ENCODE data around the gene PFN1.

Gene PFN1
- 511 to 1,013 (median 719) reads per million in 17 experiments for total RNA-seq

GRCh38 chr17:4948166-4948930 lies at the start of gene PFN1:
TSS of gene PFN1 (minus strand) at chr17:4948530. CDS start at chr17:4948394, 136 bp downstream.
- peak; percentile 92 to 98 (median 96) for DNase-seq

- DNase-seq: peak; percentile 93 to 97 (median 95)
These were observed 49.1 kb upstream of the PFN1 start, which contains the start of the genes INCA1 and KIF1C for GRCh38 chr17:4997302-4998026. TSS of gene INCA1 (minus strand) at chr17:4997522. CDS start at chr17:4994437, 3,085 bp downstream. TSS of gene KIF1C (plus strand) at chr17:4997950. CDS start at chr17:5000247, 2,297 bp downstream.

GRCh38 chr17:4994081-4994595 lies 45.8 kb upstream of the PFN1 start:
- no peak for DNase-seq

GRCh38 chr17:4987767-4988567 lies 39.6 kb upstream of the PFN1 start:
- peak in 3 of 4 experiments; percentile 38 to 42 (median 38) for DNase-seq

- DNase-seq: peak; percentile 78 to 94 (median 86)
These were observed 38.8 kb upstream of the PFN1 start, which contains the start of gene CAMTA2 for GRCh38 chr17:4986951-4987766. TSS of gene CAMTA2 (minus strand) at chr17:4987675. CDS start at chr17:4986222, 1,453 bp downstream.

GRCh38 chr17:4986403-4986802 lies 38.1 kb upstream of the PFN1 start:
- DNase-seq: peak in 3 of 4 experiments; percentile 29 to 41 (median 39)

- peak in 2 of 4 experiments; percentile 40 to 44 for DNase-seq
These were observed 34.0 kb upstream of the PFN1 start for GRCh38 chr17:4982305-4982704.

- DNase-seq: peak; percentile 34 to 61 (median 50)
These were observed 32.4 kb upstream of the PFN1 start for GRCh38 chr17:4980644-4981216.

GRCh38 chr17:4978726-4979125 lies 30.4 kb upstream of the PFN1 start:
- peak; percentile 58 to 84 (median 78) for DNase-seq

GRCh38 chr17:4974115-4974670 lies 25.9 kb upstream of the PFN1 start:
- peak in 1 of 4 experiments; percentile 12 for DNase-seq

GRCh38 chr17:4973256-4974114 lies 25.2 kb upstream of the PFN1 start:
- DNase-seq: peak; percentile 26 to 64 (median 59)

- DNase-seq: no peak
These were observed 24.4 kb upstream of the PFN1 start for GRCh38 chr17:4972752-4973151.

- DNase-seq: no peak
These were observed 24.0 kb upstream of the PFN1 start for GRCh38 chr17:4972322-4972721.

GRCh38 chr17:4971826-4972225 lies 23.5 kb upstream of the PFN1 start:
- no peak for DNase-seq

- DNase-seq: no peak
These were observed 21.9 kb upstream of the PFN1 start for GRCh38 chr17:4970273-4970672.

- peak in 2 of 4 experiments; percentile 43 to 45 for DNase-seq
These were observed 21.3 kb upstream of the PFN1 start for GRCh38 chr17:4969551-4970173.

GRCh38 chr17:4969047-4969550 lies 20.8 kb upstream of the PFN1 start:
- DNase-seq: peak; percentile 42 to 77 (median 62)

- DNase-seq: peak in 3 of 4 experiments; percentile 35 to 69 (median 52)
These were observed 20.2 kb upstream of the PFN1 start for GRCh38 chr17:4968486-4969046.
